ENCODE data around the gene RNASE8. TPM values are rescaled to one million over a fixed set of nuclear protein-coding genes. Genes with fewer than 3 reads are reported as not detected.

Gene RNASE8
- total RNA-seq, 1 experiment from 2014 or later = not detected

GRCh38 chr14:21063479-21063878, 5.9 kb downstream of the RNASE8 start:
- H3K9me3 ChIP-seq (ENCODE audit: low read length) = no peaks in the 10 kb centered on the region
- H3K9me2 ChIP-seq (replicated peaks; ENCODE audit: low read length) = no peaks in the 10 kb centered on the region
- DNase-seq (peak; percentile 43), ATAC-seq (peak; percentile 47; the same call in 1 of the 2 replicates)
- BruUV-seq (replicated peaks) = no TSS peak
- H3K27me3 ChIP-seq (ENCODE audit: low read length) = peaks cover 60% of the 10 kb centered on the region
- no peak overlapping the region for H3K27ac ChIP-seq (ENCODE audit: low read length)
- H3K36me3 ChIP-seq (ENCODE audit: low read depth, low read length) = no peaks in the 10 kb centered on the region
- H3K4me2 ChIP-seq (ENCODE audit: low read length) = no peak overlapping the region
- H4K20me1 ChIP-seq (ENCODE audit: low read length) = no peaks in the 10 kb centered on the region
- ChIA-PET CTCF (interaction anchor here (0.6 to 0.7 kb wide), 2 partner anchors 22 to 49 kb away, joined by 3 read pairs; no protein-coding TSS in a partner anchor), POLR2A (ENCODE audit: unreplicated experiment) (no interaction called here)
- H3K9ac ChIP-seq (ENCODE audit: low read length) = no peak overlapping the region
- TF ChIP-seq EZH2 (IDR thresholded peaks at IDR 0.05; ENCODE audit: low read length, unreplicated experiment) (no peak), EZH2phosphoT487 (IDR thresholded peaks at IDR 0.05; ENCODE audit: borderline replicate concordance, low read length) (no peak)
- TF ChIP-seq, protein P1, sequence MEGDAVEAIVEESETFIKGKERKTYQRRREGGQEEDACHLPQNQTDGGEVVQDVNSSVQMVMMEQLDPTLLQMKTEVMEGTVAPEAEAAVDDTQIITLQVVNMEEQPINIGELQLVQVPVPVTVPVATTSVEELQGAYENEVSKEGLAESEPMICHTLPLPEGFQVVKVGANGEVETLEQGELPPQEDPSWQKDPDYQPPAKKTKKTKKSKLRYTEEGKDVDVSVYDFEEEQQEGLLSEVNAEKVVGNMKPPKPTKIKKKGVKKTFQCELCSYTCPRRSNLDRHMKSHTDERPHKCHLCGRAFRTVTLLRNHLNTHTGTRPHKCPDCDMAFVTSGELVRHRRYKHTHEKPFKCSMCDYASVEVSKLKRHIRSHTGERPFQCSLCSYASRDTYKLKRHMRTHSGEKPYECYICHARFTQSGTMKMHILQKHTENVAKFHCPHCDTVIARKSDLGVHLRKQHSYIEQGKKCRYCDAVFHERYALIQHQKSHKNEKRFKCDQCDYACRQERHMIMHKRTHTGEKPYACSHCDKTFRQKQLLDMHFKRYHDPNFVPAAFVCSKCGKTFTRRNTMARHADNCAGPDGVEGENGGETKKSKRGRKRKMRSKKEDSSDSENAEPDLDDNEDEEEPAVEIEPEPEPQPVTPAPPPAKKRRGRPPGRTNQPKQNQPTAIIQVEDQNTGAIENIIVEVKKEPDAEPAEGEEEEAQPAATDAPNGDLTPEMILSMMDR (conservative IDR thresholded peaks at IDR 0.05; ENCODE audit: low read depth, low read length) = no peak
- H3K4me3 ChIP-seq (ENCODE audit: low read length) = no peak overlapping the region
- H2AFZ ChIP-seq (ENCODE audit: low read length) = no peak overlapping the region
- intact Hi-C loops (cut with micrococcal nuclease) = no loop called here
- H3K79me2 ChIP-seq (ENCODE audit: low read length) = no peaks in the 10 kb centered on the region
- no peaks in the 10 kb centered on the region for H3K4me1 ChIP-seq (ENCODE audit: insufficient read depth, low read length)
- H3F3A ChIP-seq (ENCODE audit: low read length, unreplicated experiment) = no peaks in the 10 kb centered on the region

GRCh38 chr14:21066882-21067502, 9.4 kb downstream of the RNASE8 start:
- DNase-seq = peak; percentile 43
- no peaks in the 10 kb centered on the region for H4K20me1 ChIP-seq (ENCODE audit: low read length)

More at GRCh38 chr14:21066882-21067502, 9.4 kb downstream of the RNASE8 start:
- Histone ChIP-seq H3K4me2 (ENCODE audit: low read length) (no peak overlapping the region), H3K4me1 (ENCODE audit: insufficient read depth, low read length) (peaks cover 6% of the 10 kb centered on the region; the same call in 1 of the 2 replicates), H3F3A (ENCODE audit: low read length, unreplicated experiment) (no peaks in the 10 kb centered on the region), H3K36me3 (ENCODE audit: low read depth, low read length) (no peaks in the 10 kb centered on the region), H3K4me3 (ENCODE audit: low read length) (no peak overlapping the region), H3K27ac (ENCODE audit: low read length) (no peak overlapping the region), H3K79me2 (ENCODE audit: low read length) (no peaks in the 10 kb centered on the region), H3K9me2 (replicated peaks; ENCODE audit: low read length) (no peaks in the 10 kb centered on the region), H2AFZ (ENCODE audit: low read length) (no peak overlapping the region), H3K9ac (ENCODE audit: low read length) (no peak overlapping the region), H3K9me3 (ENCODE audit: low read length) (no peaks in the 10 kb centered on the region), H3K27me3 (ENCODE audit: low read length) (peaks cover 68% of the 10 kb centered on the region)
- ChIA-PET POLR2A (ENCODE audit: unreplicated experiment) (no interaction called here), CTCF (interaction anchor here (0.9 to 1.2 kb wide), 4 partner anchors 21 to 38 kb away, joined by 3 to 8 read pairs (median 4); no protein-coding TSS in a partner anchor)
- no peak for ATAC-seq
- TF ChIP-seq EZH2phosphoT487 (IDR thresholded peaks at IDR 0.05; ENCODE audit: borderline replicate concordance, low read length) = no peak
- TF ChIP-seq, protein P1 (conservative IDR thresholded peaks at IDR 0.05; ENCODE audit: low read depth, low read length) = peak; percentile 47
- intact Hi-C loops (cut with micrococcal nuclease) = no loop called here
- no TSS peak for BruUV-seq (replicated peaks)

All from PC-3 (cell line).